Panc1 (cell line): ENCODE measurements around the gene SLC38A4. TPM values are rescaled to one million over a fixed set of nuclear protein-coding genes. Genes with fewer than 3 reads are reported as not detected.

Experiments
- ATAC-seq: fragments of 200-7000 bp; cut with Tn5 transposase; 2 replicates; pipeline ENCODE4 v1.9.1; 2020; ENCODE audit warnings: mild to moderate bottlenecking, moderate library complexity
- BruUV-seq: library from RNA; stranded (reverse); fragments of 400-500 nt; replicated peaks from 2 replicates; lab custom pipeline; 2021; lab: Mats Ljungman, UMichigan
- CTCF ChIA-PET: fragments of 300-600 bp; sonication (Branson Sonifier 250); formaldehyde crosslinking; loops from one replicate; lab custom pipeline; 2022; ENCODE audit warnings: antibody characterized with exemption; lab: Charles Lee
- POLR2A ChIA-PET: fragments of 300-600 bp; sonication (Branson Sonifier 250); formaldehyde crosslinking; loops from one replicate; lab custom pipeline; 2022; ENCODE audit warnings: antibody characterized with exemption; lab: Charles Lee
- DNase-seq: peaks from one replicate; pipeline ENCODE4 v3.0.0-alpha.2; 2010; ENCODE audit warnings: low read depth, low spot score
- H3K27ac ChIP-seq: 2 replicates; pipeline ENCODE4 v1.5.1; 2011; ENCODE audit warnings: mild to moderate bottlenecking, low read length, inconsistent platforms
- H3K27me3 ChIP-seq: fragments of 200-500 bp; sonication (Bioruptor generic); 2 replicates; pipeline ENCODE4 v1.6.0; 2014; ENCODE audit warnings: low read length, inconsistent platforms; ENCODE audit not compliant: control insufficient read depth, insufficient read depth
- H3K36me3 ChIP-seq: fragments of 200-500 bp; sonication (Bioruptor generic); 2 replicates; pipeline ENCODE4 v1.5.1; 2014; ENCODE audit warnings: inconsistent platforms, mild to moderate bottlenecking, low read length, moderate library complexity; ENCODE audit not compliant: control insufficient read depth, insufficient read depth
- H3K4me1 ChIP-seq: 2 replicates; pipeline ENCODE4 v1.5.1; 2011; ENCODE audit warnings: inconsistent platforms, mild to moderate bottlenecking, low read length, moderate library complexity; ENCODE audit not compliant: control insufficient read depth, insufficient read depth
- H3K4me3 ChIP-seq, 2 experiments: 2 replicates each; pipeline ENCODE4 v1.5.1; 2011 to 2012; ENCODE audit warnings: low read depth in 2 of 2, low read length in 2 of 2, mild to moderate bottlenecking in 2 of 2, inconsistent platforms in 1 of 2, moderate library complexity in 1 of 2
- H3K9me3 ChIP-seq: fragments of 200-500 bp; sonication (Bioruptor generic); 2 replicates; pipeline ENCODE4 v1.5.1; 2014; ENCODE audit warnings: low read depth, mild to moderate bottlenecking, inconsistent platforms, low read length, moderate library complexity; ENCODE audit not compliant: control insufficient read depth, insufficient read depth
- POLR2AphosphoS5 ChIP-seq: IDR thresholded peaks from 2 replicates; pipeline ENCODE4 v1.6.1; 2012; ENCODE audit warnings: mild to moderate bottlenecking, low read depth, low read length, moderate library complexity
- SIN3A ChIP-seq: IDR thresholded peaks from 2 replicates; pipeline ENCODE4 v1.6.1; 2012; ENCODE audit warnings: low read depth, mild to moderate bottlenecking, low read length, moderate library complexity, borderline replicate concordance; ENCODE audit not compliant: insufficient read depth
- TCF7L2 ChIP-seq: IDR thresholded peaks from 2 replicates; pipeline ENCODE4 v1.6.1; 2011; ENCODE audit warnings: mild to moderate bottlenecking, low read depth, low read length, inconsistent platforms
- in situ Hi-C: cut with HindIII; loops from 2 replicates; pipeline ENCODE4 v1.10.0; 2016; ENCODE audit warnings: low sequenced_read_pairs, low pct_unique_long_range_greater_than_20kb
- intact Hi-C: fragments of 100-400 bp; cut with micrococcal nuclease; formaldehyde crosslinking; loops from one replicate; pipeline ENCODE4 v1.10.0; 2022; ENCODE audit not compliant: unreplicated experiment
- total RNA-seq: library from RNA; stranded (reverse); gene quantifications from one replicate; pipeline ENCODE4 v1.2.1, GENCODE V29; 2021; ENCODE audit not compliant: unreplicated experiment
- TF ChIP-seq, protein P1 (sequence below): fragments of 450-650 bp; IDR thresholded peaks from 2 replicates; pipeline ENCODE4 v1.5.1; 2017; ENCODE audit warnings: mild to moderate bottlenecking
- TF ChIP-seq, protein P2 (sequence below), 2 experiments: IDR thresholded peaks; 2 replicates each; pipeline ENCODE4 v1.6.1; 2011 to 2012; ENCODE audit warnings: low read depth in 2 of 2, control low read depth in 1 of 2, low read length in 1 of 2, mild to moderate bottlenecking in 1 of 2, moderate library complexity in 1 of 2; ENCODE audit not compliant: insufficient read depth in 1 of 2

The SLC38A4 gene
- total RNA-seq, 1 experiment from 2014 or later = 2.5 TPM

GRCh38 chr12:46841891-46842290 is 16.1 kb upstream of the SLC38A4 start:
- DNase-seq (no peak), ATAC-seq (no peak)
- Histone ChIP-seq H3K9me3 (no peaks in the 10 kb centered on the region), H3K27ac (no peak overlapping the region), H3K4me1 (no peaks in the 10 kb centered on the region), H3K36me3 (no peaks in the 10 kb centered on the region), H3K27me3 (no peaks in the 10 kb centered on the region; the same call in 1 of the 2 replicates), H3K4me3 (no peak overlapping the region)
- BruUV-seq = no TSS peak
- in situ Hi-C loops (no loop called here), intact Hi-C loops (no loop called here)
- POLR2A ChIA-PET = no interaction called here
- CTCF ChIA-PET = no interaction called here
- TF ChIP-seq SIN3A (no peak), TCF7L2 (no peak), POLR2AphosphoS5 (no peak)
- TF ChIP-seq, protein P1, sequence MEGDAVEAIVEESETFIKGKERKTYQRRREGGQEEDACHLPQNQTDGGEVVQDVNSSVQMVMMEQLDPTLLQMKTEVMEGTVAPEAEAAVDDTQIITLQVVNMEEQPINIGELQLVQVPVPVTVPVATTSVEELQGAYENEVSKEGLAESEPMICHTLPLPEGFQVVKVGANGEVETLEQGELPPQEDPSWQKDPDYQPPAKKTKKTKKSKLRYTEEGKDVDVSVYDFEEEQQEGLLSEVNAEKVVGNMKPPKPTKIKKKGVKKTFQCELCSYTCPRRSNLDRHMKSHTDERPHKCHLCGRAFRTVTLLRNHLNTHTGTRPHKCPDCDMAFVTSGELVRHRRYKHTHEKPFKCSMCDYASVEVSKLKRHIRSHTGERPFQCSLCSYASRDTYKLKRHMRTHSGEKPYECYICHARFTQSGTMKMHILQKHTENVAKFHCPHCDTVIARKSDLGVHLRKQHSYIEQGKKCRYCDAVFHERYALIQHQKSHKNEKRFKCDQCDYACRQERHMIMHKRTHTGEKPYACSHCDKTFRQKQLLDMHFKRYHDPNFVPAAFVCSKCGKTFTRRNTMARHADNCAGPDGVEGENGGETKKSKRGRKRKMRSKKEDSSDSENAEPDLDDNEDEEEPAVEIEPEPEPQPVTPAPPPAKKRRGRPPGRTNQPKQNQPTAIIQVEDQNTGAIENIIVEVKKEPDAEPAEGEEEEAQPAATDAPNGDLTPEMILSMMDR = no peak
- TF ChIP-seq, protein P2, sequence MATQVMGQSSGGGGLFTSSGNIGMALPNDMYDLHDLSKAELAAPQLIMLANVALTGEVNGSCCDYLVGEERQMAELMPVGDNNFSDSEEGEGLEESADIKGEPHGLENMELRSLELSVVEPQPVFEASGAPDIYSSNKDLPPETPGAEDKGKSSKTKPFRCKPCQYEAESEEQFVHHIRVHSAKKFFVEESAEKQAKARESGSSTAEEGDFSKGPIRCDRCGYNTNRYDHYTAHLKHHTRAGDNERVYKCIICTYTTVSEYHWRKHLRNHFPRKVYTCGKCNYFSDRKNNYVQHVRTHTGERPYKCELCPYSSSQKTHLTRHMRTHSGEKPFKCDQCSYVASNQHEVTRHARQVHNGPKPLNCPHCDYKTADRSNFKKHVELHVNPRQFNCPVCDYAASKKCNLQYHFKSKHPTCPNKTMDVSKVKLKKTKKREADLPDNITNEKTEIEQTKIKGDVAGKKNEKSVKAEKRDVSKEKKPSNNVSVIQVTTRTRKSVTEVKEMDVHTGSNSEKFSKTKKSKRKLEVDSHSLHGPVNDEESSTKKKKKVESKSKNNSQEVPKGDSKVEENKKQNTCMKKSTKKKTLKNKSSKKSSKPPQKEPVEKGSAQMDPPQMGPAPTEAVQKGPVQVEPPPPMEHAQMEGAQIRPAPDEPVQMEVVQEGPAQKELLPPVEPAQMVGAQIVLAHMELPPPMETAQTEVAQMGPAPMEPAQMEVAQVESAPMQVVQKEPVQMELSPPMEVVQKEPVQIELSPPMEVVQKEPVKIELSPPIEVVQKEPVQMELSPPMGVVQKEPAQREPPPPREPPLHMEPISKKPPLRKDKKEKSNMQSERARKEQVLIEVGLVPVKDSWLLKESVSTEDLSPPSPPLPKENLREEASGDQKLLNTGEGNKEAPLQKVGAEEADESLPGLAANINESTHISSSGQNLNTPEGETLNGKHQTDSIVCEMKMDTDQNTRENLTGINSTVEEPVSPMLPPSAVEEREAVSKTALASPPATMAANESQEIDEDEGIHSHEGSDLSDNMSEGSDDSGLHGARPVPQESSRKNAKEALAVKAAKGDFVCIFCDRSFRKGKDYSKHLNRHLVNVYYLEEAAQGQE (IDR thresholded peaks at IDR 0.05; ENCODE audit: insufficient read depth in 1 of 2, low read depth in 2 of 2, low read length in 1 of 2) = no peak

GRCh38 chr12:46839964-46840363 is 14.2 kb upstream of the SLC38A4 start:
- H3K27me3 ChIP-seq = no peaks in the 10 kb centered on the region; the same call in 1 of the 2 replicates
- intact Hi-C loops (no loop called here), in situ Hi-C loops (no loop called here)
- POLR2A ChIA-PET = no interaction called here
- no peak for TF ChIP-seq SIN3A
- no peak overlapping the region for H3K4me3 ChIP-seq
- no peak for ATAC-seq
- BruUV-seq = no TSS peak
- H3K27ac ChIP-seq = no peak overlapping the region
- no peaks in the 10 kb centered on the region for H3K4me1 ChIP-seq
- no peak for DNase-seq
- no peaks in the 10 kb centered on the region for H3K9me3 ChIP-seq
- no peaks in the 10 kb centered on the region for H3K36me3 ChIP-seq
- CTCF ChIA-PET = no interaction called here

DNA sequence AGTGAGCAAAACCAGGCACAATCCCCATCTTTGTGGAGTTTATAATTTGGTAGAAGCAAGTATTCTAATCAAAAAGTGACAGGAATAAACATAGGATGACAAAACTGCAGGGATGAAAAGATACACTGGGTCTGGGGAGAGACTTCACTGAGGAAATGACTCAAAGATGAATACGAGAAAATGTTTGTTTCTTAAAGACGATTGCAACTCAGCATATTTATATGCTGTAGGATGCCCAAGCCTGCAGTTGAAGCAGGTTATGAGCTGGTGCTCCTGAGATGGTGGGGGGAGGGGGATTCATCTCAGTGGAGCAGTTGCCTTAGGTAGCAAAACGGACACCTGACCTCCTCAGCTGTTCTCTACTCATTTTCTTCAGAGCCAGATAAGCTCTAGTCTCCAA is 13.4 kb upstream of the SLC38A4 start:
- Histone ChIP-seq H3K36me3 (no peaks in the 10 kb centered on the region), H3K27me3 (no peaks in the 10 kb centered on the region; the same call in 1 of the 2 replicates), H3K4me1 (no peaks in the 10 kb centered on the region), H3K4me3 (no peak overlapping the region), H3K27ac (no peak overlapping the region), H3K9me3 (no peaks in the 10 kb centered on the region)
- intact Hi-C loops (no loop called here), in situ Hi-C loops (no loop called here)
- ChIA-PET POLR2A (no interaction called here), CTCF (no interaction called here)
- no peak for DNase-seq
- no TSS peak for BruUV-seq
- no peak for ATAC-seq
- TF ChIP-seq, protein P1 = no peak
- TF ChIP-seq SIN3A (no peak), TCF7L2 (no peak)
